ENCODE data around the gene DAAM2. TPM values are rescaled to one million over a fixed set of nuclear protein-coding genes. Genes with fewer than 3 reads are reported as not detected.

Gene DAAM2
- total RNA-seq, 2 experiments from 2014 or later, result not detected

DNA sequence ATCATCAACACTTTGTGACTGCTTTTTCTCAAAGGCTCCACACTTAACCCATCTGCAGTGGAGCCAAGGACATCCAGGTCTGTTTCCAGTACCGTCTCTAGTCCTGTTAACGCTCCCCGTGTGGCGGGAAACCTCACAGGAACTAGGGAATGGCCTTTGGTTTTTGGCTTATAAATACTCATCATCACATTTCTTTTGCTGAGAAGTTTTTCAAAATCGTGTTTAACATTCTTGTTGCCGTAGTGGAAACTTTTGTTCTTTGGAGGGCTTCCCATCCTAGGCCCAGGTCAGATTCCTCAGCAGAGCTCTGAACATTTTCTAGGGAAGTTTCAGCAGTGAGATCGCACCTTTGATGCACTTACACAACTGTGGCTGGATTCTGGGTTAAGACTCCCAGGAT lies 24.6 kb downstream of the DAAM2 start:
- Mint-ChIP-seq H3K27ac (no peak overlapping the region), H3K4me1 (ENCODE audit: low read depth) (no peaks in the 10 kb centered on the region), H3K36me3 (ENCODE audit: low read depth) (no peaks in the 10 kb centered on the region), H3K4me3 (no peak overlapping the region), H3K9me3 (no peaks in the 10 kb centered on the region), H3K27me3 (peaks cover 9% of the 10 kb centered on the region)
- Histone ChIP-seq H3K36me3 (ENCODE audit: insufficient read depth, low read length) (no peaks in the 10 kb centered on the region), H3K27ac (ENCODE audit: low read depth in 1 of 2, low read length in 2 of 2) (no peak overlapping the region), H3K27me3 (ENCODE audit: control insufficient read depth in 1 of 2, insufficient read depth in 2 of 2, low read length in 2 of 2) (no peaks in the 10 kb centered on the region), H3K4me3 (ENCODE audit: low read length) (no peak overlapping the region), H3K9me3 (ENCODE audit: control insufficient read depth in 1 of 2, insufficient read depth in 1 of 2, low read length in 2 of 2) (no peaks in the 10 kb centered on the region), H3K4me1 (ENCODE audit: insufficient read depth, low read length) (no peaks in the 10 kb centered on the region)
- intact Hi-C loops (cut with DNase I, micrococcal nuclease), result no loop called here
- no peak for DNase-seq
- ATAC-seq (ENCODE audit: poor library complexity), result no peak
- TF ChIP-seq CTCF (IDR thresholded peaks at IDR 0.05), result no peak
- CTCF ChIA-PET, result no interaction called here
- POLR2A ChIA-PET, result no interaction called here

DNA sequence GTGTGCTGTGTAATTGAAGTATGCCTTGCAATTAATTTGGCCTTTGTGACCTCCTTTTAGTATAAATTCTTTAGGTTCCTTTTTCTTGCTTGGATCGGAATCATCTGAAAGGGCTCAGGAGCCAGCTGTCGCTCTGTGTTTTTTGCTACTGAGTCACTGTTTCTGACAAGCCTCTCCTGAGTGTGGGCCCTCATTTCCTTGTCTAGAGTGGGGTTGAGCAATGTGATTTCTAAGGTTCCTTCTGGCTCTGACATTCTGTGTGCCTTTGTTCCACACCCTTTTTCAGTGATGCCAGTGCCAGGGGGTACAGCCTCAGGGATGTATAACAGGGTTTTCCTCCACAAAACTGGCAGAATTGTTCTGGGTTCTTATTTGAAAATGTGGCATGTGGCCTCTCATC lies 26.5 kb downstream of the DAAM2 start:
- POLR2A ChIA-PET, result no interaction called here

DNA sequence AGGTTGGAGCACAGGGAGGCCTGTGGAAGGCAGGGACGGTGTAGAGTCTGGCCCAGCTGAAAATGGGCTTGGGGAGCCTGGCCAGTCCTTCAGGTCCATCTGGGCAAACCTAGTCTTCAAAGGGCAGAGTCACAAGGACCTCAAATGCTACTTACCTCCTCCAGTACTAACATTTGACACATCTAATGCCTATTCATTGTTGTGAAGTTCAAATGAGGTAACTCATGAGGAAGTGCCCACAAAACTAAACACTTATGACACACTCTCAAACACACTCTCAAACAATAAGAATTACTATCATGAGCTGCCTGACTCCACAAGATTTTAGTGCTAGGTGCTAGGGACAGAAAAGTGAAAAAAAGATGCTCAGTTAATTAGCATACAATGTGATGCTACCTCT lies 27.1 kb downstream of the DAAM2 start:
- no peak for DNase-seq
- no peak overlapping the region for H3K4me3 Mint-ChIP-seq
- Histone ChIP-seq H3K27ac (ENCODE audit: low read depth in 1 of 2, low read length in 2 of 2) (no peak overlapping the region), H3K4me3 (ENCODE audit: low read length) (no peak overlapping the region), H3K36me3 (ENCODE audit: insufficient read depth, low read length) (no peaks in the 10 kb centered on the region), H3K27me3 (ENCODE audit: control insufficient read depth in 1 of 2, insufficient read depth in 2 of 2, low read length in 2 of 2) (no peaks in the 10 kb centered on the region), H3K4me1 (ENCODE audit: insufficient read depth, low read length) (no peaks in the 10 kb centered on the region), H3K9me3 (ENCODE audit: control insufficient read depth in 1 of 2, insufficient read depth in 1 of 2, low read length in 2 of 2) (no peaks in the 10 kb centered on the region)
- H3K4me1 Mint-ChIP-seq (ENCODE audit: low read depth), result no peaks in the 10 kb centered on the region
- H3K27me3 Mint-ChIP-seq, result no peaks in the 10 kb centered on the region
- no peaks in the 10 kb centered on the region for H3K36me3 Mint-ChIP-seq (ENCODE audit: low read depth)
- intact Hi-C loops (cut with DNase I, micrococcal nuclease), result no loop called here
- CTCF ChIA-PET, result no interaction called here
- no peak for ATAC-seq (ENCODE audit: poor library complexity)
- no peaks in the 10 kb centered on the region for H3K9me3 Mint-ChIP-seq
- TF ChIP-seq CTCF (IDR thresholded peaks at IDR 0.05), result no peak
- POLR2A ChIA-PET, result no interaction called here
- no peak overlapping the region for H3K27ac Mint-ChIP-seq

More for the DNA sequence above, 26.5 kb downstream of the DAAM2 start:
- peaks cover 3% of the 10 kb centered on the region for H3K27me3 Mint-ChIP-seq
- Histone ChIP-seq H3K27ac (ENCODE audit: low read depth in 1 of 2, low read length in 2 of 2) (no peak overlapping the region), H3K4me1 (ENCODE audit: insufficient read depth, low read length) (no peaks in the 10 kb centered on the region), H3K27me3 (ENCODE audit: control insufficient read depth in 1 of 2, insufficient read depth in 2 of 2, low read length in 2 of 2) (no peaks in the 10 kb centered on the region), H3K4me3 (ENCODE audit: low read length) (no peak overlapping the region), H3K36me3 (ENCODE audit: insufficient read depth, low read length) (no peaks in the 10 kb centered on the region), H3K9me3 (ENCODE audit: control insufficient read depth in 1 of 2, insufficient read depth in 1 of 2, low read length in 2 of 2) (no peaks in the 10 kb centered on the region)
- no peaks in the 10 kb centered on the region for H3K9me3 Mint-ChIP-seq
- ATAC-seq (ENCODE audit: poor library complexity), result no peak
- no peak for TF ChIP-seq CTCF (IDR thresholded peaks at IDR 0.05)
- H3K4me1 Mint-ChIP-seq (ENCODE audit: low read depth), result no peaks in the 10 kb centered on the region
- no peak overlapping the region for H3K27ac Mint-ChIP-seq
- no peak overlapping the region for H3K4me3 Mint-ChIP-seq
- H3K36me3 Mint-ChIP-seq (ENCODE audit: low read depth), result no peaks in the 10 kb centered on the region
- intact Hi-C loops (cut with DNase I, micrococcal nuclease), result no loop called here
- no peak for DNase-seq
- CTCF ChIA-PET, result no interaction called here
